Measurements from ENCODE around the gene NUP93.
"Not testable (repeated sequence)": the region's sequence is repeated elsewhere in the genome, so short reads cannot be mapped to it uniquely, and the experiment has no call there.

NUP93 gene

GRCh38 chr16:56710181-56710737 is 19.7 kb upstream of the NUP93 start:
- H3K9me3 Mint-ChIP-seq: no peaks in the 10 kb centered on the region
- no peak for TF ChIP-seq CTCF (IDR thresholded peaks at IDR 0.05; ENCODE audit: unreplicated experiment in 3 of 3)
- H3K27me3 Mint-ChIP-seq (ENCODE audit: low read depth): peaks cover 22% of the 10 kb centered on the region
- no peak overlapping the region for H3K4me3 Mint-ChIP-seq
- H3K4me1 Mint-ChIP-seq: no peaks in the 10 kb centered on the region
- no peaks in the 10 kb centered on the region for H3K36me3 Mint-ChIP-seq (ENCODE audit: low read depth)
- H3K27ac Mint-ChIP-seq: no peak overlapping the region

DNA sequence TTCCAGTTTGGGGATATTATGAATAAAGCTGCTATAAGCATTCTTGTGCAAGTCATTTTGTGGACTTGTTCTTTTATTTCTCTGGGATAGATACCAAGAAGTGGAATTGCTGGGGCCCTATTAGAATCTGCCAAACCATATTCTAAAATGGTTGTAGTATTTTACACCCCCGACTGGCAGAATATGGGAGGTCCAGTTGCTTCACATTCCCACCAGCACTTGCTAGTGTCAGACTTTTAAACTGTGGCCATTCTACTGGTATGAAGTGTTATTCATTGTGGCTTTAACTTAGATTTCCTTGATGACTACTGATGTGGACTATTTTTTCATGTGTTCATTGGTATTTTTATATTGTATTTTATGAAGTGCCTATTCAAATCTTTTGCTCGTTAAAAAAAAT is 18.1 kb upstream of the NUP93 start:
- no peak overlapping the region for H3K4me3 Mint-ChIP-seq
- peaks cover 22% of the 10 kb centered on the region for H3K27me3 Mint-ChIP-seq (ENCODE audit: low read depth)
- peaks cover 4% of the 10 kb centered on the region for H3K4me1 Mint-ChIP-seq
- H3K9me3 Mint-ChIP-seq: no peaks in the 10 kb centered on the region
- no peaks in the 10 kb centered on the region for H3K36me3 Mint-ChIP-seq (ENCODE audit: low read depth)
- no peak overlapping the region for H3K27ac Mint-ChIP-seq
- no peak for TF ChIP-seq CTCF (IDR thresholded peaks at IDR 0.05; ENCODE audit: unreplicated experiment in 3 of 3)

- Mint-ChIP-seq H3K4me1 (peaks cover 5% of the 10 kb centered on the region), H3K9me3 (no peaks in the 10 kb centered on the region), H3K36me3 (ENCODE audit: low read depth) (no peaks in the 10 kb centered on the region), H3K4me3 (no peak overlapping the region), H3K27me3 (ENCODE audit: low read depth) (peaks cover 16% of the 10 kb centered on the region), H3K27ac (no peak overlapping the region)
- no peak for TF ChIP-seq CTCF (IDR thresholded peaks at IDR 0.05; ENCODE audit: unreplicated experiment in 3 of 3)
These were observed 16.1 kb upstream of the NUP93 start for GRCh38 chr16:56713794-56714193.

- no peaks in the 10 kb centered on the region for H3K9me3 Mint-ChIP-seq
- peaks cover 11% of the 10 kb centered on the region for H3K27me3 Mint-ChIP-seq (ENCODE audit: low read depth)
- no peak for TF ChIP-seq CTCF (IDR thresholded peaks at IDR 0.05; ENCODE audit: unreplicated experiment in 3 of 3)
- H3K4me3 Mint-ChIP-seq: no peak overlapping the region
- no peaks in the 10 kb centered on the region for H3K36me3 Mint-ChIP-seq (ENCODE audit: low read depth)
- H3K27ac Mint-ChIP-seq: no peak overlapping the region
- H3K4me1 Mint-ChIP-seq: peaks cover 5% of the 10 kb centered on the region
These were observed 14.8 kb upstream of the NUP93 start for GRCh38 chr16:56715126-56715525.

DNA sequence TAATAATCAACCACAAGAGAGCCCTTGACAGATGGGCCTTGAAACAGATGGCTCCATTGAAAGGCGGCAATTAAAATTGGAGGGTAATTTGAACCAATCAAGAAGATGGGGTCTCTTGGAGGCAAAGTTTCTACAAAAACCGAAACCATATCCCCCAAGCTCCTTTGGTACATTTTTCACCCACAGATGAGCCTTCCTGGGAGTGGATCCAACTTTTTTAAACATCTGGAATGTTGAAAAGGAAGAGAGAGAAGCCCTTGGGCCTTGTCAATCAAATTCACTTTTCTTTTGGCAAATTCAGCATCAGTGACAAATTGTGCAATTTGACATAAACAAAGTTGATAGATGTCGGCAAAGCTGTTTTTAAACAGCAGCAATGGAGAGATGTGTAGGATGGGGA is 13.2 kb upstream of the NUP93 start:
- peaks cover 5% of the 10 kb centered on the region for H3K27me3 Mint-ChIP-seq (ENCODE audit: low read depth)
- H3K27ac Mint-ChIP-seq: no peak overlapping the region
- no peak overlapping the region for H3K4me3 Mint-ChIP-seq
- H3K4me1 Mint-ChIP-seq: peaks cover 5% of the 10 kb centered on the region
- H3K9me3 Mint-ChIP-seq: no peaks in the 10 kb centered on the region
- no peak for TF ChIP-seq CTCF (IDR thresholded peaks at IDR 0.05; ENCODE audit: unreplicated experiment in 3 of 3)
- no peaks in the 10 kb centered on the region for H3K36me3 Mint-ChIP-seq (ENCODE audit: low read depth)

- H3K36me3 Mint-ChIP-seq (ENCODE audit: low read depth); H3K4me1 Mint-ChIP-seq; H3K4me3 Mint-ChIP-seq; H3K27me3 Mint-ChIP-seq (ENCODE audit: low read depth); H3K9me3 Mint-ChIP-seq; H3K27ac Mint-ChIP-seq: not testable (repeated sequence)
These were observed 12.4 kb upstream of the NUP93 start for GRCh38 chr16:56717532-56717931.

Measured in nephron (organoid).